ENCODE data around the gene WNT2B. TPM values are rescaled to one million over a fixed set of nuclear protein-coding genes. Genes with fewer than 3 reads are reported as not detected.

WNT2B gene
- total RNA-seq, 4 donors from 2014 or later = 2.8 to 4.8 (median 3.6) TPM

GRCh38 chr1:112527266-112528010 lies 18.7 kb downstream of the WNT2B start:
- Histone ChIP-seq H3K27ac (no peak overlapping the region), H3K36me3 (peaks cover 0 to 62% of the 10 kb centered on the region in 2 donors), H3K9me3 (no peaks in the 10 kb centered on the region), H3K4me3 (no peak overlapping the region), H3K27me3 (no peaks in the 10 kb centered on the region), H3K4me1 (no peaks in the 10 kb centered on the region)
- no peak for TF ChIP-seq POLR2A (IDR thresholded peaks at IDR 0.05)
- WGBS, 2 donors (ENCODE audit: low coverage in 1 of 2) = 40 to 65% methylated on average over 2 to 3 of the region's 4 CpGs
- ATAC-seq = no peak

GRCh38 chr1:112528076-112528475 lies 19.3 kb downstream of the WNT2B start:
- no peak for ATAC-seq
- TF ChIP-seq POLR2AphosphoS5 (IDR thresholded peaks at IDR 0.05) = no peak
- TF ChIP-seq POLR2A (IDR thresholded peaks at IDR 0.05) = no peak
- no peak for TF ChIP-seq CTCF (IDR thresholded peaks at IDR 0.05)
- no peak for TF ChIP-seq EP300 (IDR thresholded peaks at IDR 0.05)
- peaks cover 0 to 58% of the 10 kb centered on the region in 2 donors for H3K36me3 ChIP-seq
- no peaks in the 10 kb centered on the region for H3K4me1 ChIP-seq
- H3K9me3 ChIP-seq = no peaks in the 10 kb centered on the region
- no peak overlapping the region for H3K27ac ChIP-seq
- no peaks in the 10 kb centered on the region for H3K27me3 ChIP-seq
- no peak overlapping the region for H3K4me3 ChIP-seq

GRCh38 chr1:112529301-112529700 lies 20.5 kb downstream of the WNT2B start:
- no peaks in the 10 kb centered on the region for H3K4me1 ChIP-seq
- no peak for TF ChIP-seq POLR2AphosphoS5 (IDR thresholded peaks at IDR 0.05)
- no peak for TF ChIP-seq CTCF (IDR thresholded peaks at IDR 0.05)
- no peak for TF ChIP-seq EP300 (IDR thresholded peaks at IDR 0.05)
- no peak for TF ChIP-seq POLR2A (IDR thresholded peaks at IDR 0.05)
- no peaks in the 10 kb centered on the region for H3K27me3 ChIP-seq
- ATAC-seq = no peak
- H3K4me3 ChIP-seq = no peak overlapping the region
- H3K27ac ChIP-seq = no peak overlapping the region
- H3K36me3 ChIP-seq = peaks cover 0 to 67% of the 10 kb centered on the region in 2 donors
- no peaks in the 10 kb centered on the region for H3K9me3 ChIP-seq

GRCh38 chr1:112530832-112531231 lies 22.1 kb downstream of the WNT2B start:
- no peaks in the 10 kb centered on the region for H3K27me3 ChIP-seq
- TF ChIP-seq CTCF (IDR thresholded peaks at IDR 0.05) (no peak), POLR2AphosphoS5 (IDR thresholded peaks at IDR 0.05) (no peak), EP300 (IDR thresholded peaks at IDR 0.05) (no peak), POLR2A (IDR thresholded peaks at IDR 0.05) (no peak)
- no peaks in the 10 kb centered on the region for H3K9me3 ChIP-seq
- H3K4me1 ChIP-seq = no peaks in the 10 kb centered on the region
- no peak for ATAC-seq
- peaks cover 0 to 64% of the 10 kb centered on the region in 2 donors for H3K36me3 ChIP-seq
- H3K27ac ChIP-seq = no peak overlapping the region
- no peak overlapping the region for H3K4me3 ChIP-seq

- Histone ChIP-seq H3K4me1 (no peaks in the 10 kb centered on the region), H3K9me3 (no peaks in the 10 kb centered on the region), H3K27me3 (no peaks in the 10 kb centered on the region), H3K4me3 (no peak overlapping the region), H3K27ac (no peak overlapping the region), H3K36me3 (peaks cover 0 to 52% of the 10 kb centered on the region in 2 donors)
- 79 to 82% methylated on average over 2 to 4 of the region's 4 CpGs for WGBS, 2 donors (ENCODE audit: low coverage in 1 of 2)
- TF ChIP-seq EP300 (IDR thresholded peaks at IDR 0.05) = no peak
- no peak for TF ChIP-seq CTCF (IDR thresholded peaks at IDR 0.05)
- no peak for TF ChIP-seq POLR2A (IDR thresholded peaks at IDR 0.05)
- no peak for TF ChIP-seq POLR2AphosphoS5 (IDR thresholded peaks at IDR 0.05)
- no peak for ATAC-seq
These were observed 23.3 kb downstream of the WNT2B start for GRCh38 chr1:112532064-112532463.

Measured in gastroesophageal sphincter (tissue), 4 donors.